ENCODE results near the gene SYCN.

GRCh38 chr19:39230096-39230764 lies 26.2 kb upstream of the SYCN start:
- TF ChIP-seq CTCF (IDR thresholded peaks at IDR 0.05) (no peak), POLR2A (IDR thresholded peaks at IDR 0.05) (no peak)

Measured in ovary (tissue), 3 donors.